ENCODE measurements around the gene CENPC.
"Not testable (repeated sequence)": the region's sequence is repeated elsewhere in the genome, so short reads cannot be mapped to it uniquely, and the experiment has no call there.

Gene CENPC

DNA sequence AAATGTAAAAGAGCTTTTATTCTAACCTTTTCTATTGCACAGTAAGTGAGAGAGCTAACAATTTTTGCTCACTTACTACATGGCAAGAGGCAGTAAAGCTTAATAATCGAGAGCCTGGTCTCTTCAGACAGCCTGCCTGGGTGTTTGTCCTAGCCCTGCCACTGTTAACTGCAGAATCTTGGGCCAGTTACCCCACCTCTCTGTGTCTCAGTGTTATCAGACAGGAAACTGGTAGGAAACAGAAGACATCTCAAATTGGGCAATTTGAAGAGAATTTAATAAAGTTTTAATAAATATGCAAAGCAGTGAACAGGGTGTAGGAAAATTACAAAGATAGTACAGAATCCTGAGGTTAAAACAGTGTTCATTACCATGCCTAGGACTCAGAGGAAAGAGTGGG lies 26.7 kb upstream of the CENPC start:
- Histone ChIP-seq H3K27me3 (ENCODE audit: insufficient read depth, low read length) (no peaks in the 10 kb centered on the region), H3K9me3 (ENCODE audit: insufficient read depth, low read depth, low read length) (no peaks in the 10 kb centered on the region), H3K36me3 (ENCODE audit: insufficient read depth, low read length) (no peaks in the 10 kb centered on the region), H3K4me3 (ENCODE audit: low read length) (no peak overlapping the region), H3K9ac (ENCODE audit: low read depth, low read length) (no peak overlapping the region), H3K4me1 (ENCODE audit: insufficient read depth, low read length) (peaks cover 7% of the 10 kb centered on the region; the same call in 1 of the 2 replicates), H3K27ac (ENCODE audit: low read depth, low read length) (no peak overlapping the region)
- WGBS: 97% methylated on average over 1 of the region's 1 CpG

DNA sequence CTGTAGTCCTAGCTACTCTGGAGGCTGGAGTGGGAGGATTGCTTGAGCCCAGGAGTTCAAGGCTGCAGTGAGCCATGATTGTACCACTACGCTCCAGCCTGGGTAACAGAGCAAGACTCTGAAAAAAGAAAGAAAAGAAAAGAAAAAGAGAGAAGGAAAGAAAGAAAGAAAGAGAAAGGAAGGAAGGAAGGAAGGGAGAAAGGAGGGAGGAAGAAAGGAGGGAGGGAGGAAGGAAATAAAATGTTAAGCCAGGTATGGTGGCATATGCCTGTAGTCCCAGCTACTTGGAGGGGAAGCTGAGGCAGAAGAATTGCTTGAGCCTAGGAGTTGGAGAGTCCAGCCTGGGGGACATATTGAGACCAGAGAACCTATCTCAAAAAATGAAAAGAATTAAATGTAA lies 25.2 kb upstream of the CENPC start:
- no peak overlapping the region for H3K9ac ChIP-seq (ENCODE audit: low read depth, low read length)
- H3K36me3 ChIP-seq (ENCODE audit: insufficient read depth, low read length): no peaks in the 10 kb centered on the region
- no peak overlapping the region for H3K27ac ChIP-seq (ENCODE audit: low read depth, low read length)
- no peaks in the 10 kb centered on the region for H3K27me3 ChIP-seq (ENCODE audit: insufficient read depth, low read length)
- H3K4me1 ChIP-seq (ENCODE audit: insufficient read depth, low read length): peaks cover 2% of the 10 kb centered on the region; the same call in 1 of the 2 replicates
- no peak overlapping the region for H3K4me3 ChIP-seq (ENCODE audit: low read length)
- H3K9me3 ChIP-seq (ENCODE audit: insufficient read depth, low read depth, low read length): no peaks in the 10 kb centered on the region
- WGBS: 97% methylated on average over 1 of the region's 1 CpG

DNA sequence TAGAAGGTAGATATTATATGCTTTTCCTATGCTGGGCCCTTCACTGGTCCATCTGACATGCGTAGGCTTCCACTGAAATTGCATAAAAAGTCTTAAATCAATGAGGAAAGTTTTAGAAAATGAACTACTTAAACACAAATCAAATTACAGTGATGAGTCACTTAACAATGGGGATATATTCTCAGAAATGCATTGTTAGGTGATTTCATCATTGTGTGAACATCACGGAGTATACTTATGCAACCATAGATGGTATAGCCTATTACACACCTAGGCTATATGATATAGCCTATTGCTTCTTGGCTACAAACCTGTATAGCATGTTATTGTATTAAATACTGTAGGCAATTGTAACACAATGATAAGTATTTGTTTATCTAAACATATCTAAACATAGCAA lies 23.5 kb upstream of the CENPC start:
- H3K36me3 ChIP-seq (ENCODE audit: insufficient read depth, low read length): no peaks in the 10 kb centered on the region

DNA sequence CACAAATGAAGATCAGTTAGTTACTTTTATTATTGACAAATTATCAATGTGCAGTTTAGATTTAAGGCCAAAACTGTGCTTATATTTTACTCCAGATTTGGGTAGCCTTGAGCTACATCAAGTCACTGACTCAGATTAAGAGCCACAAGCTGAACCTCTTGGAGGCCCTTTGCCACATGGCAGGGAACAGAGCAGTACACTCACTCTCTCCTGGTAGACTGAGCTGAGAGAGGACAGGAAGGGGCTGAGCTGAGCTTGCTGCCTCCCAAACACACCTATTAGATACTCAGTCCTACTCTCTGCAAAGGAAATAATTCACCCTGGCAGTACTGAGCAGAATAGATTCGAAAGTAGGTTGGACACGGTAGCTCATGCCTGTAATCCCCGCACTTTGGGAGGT lies 21.0 kb upstream of the CENPC start:
- H3K36me3 ChIP-seq (ENCODE audit: insufficient read depth, low read length): no peaks in the 10 kb centered on the region
- 98% methylated on average over 3 of the region's 3 CpGs for WGBS
- no peak overlapping the region for H3K9ac ChIP-seq (ENCODE audit: low read depth, low read length)
- H3K9me3 ChIP-seq (ENCODE audit: insufficient read depth, low read depth, low read length): no peaks in the 10 kb centered on the region
- no peaks in the 10 kb centered on the region for H3K27me3 ChIP-seq (ENCODE audit: insufficient read depth, low read length)
- H3K27ac ChIP-seq (ENCODE audit: low read depth, low read length): no peak overlapping the region
- no peaks in the 10 kb centered on the region for H3K4me1 ChIP-seq (ENCODE audit: insufficient read depth, low read length)
- H3K4me3 ChIP-seq (ENCODE audit: low read length): no peak overlapping the region

More for the DNA sequence above, 23.5 kb upstream of the CENPC start:
- Histone ChIP-seq H3K4me3 (ENCODE audit: low read length) (no peak overlapping the region), H3K9me3 (ENCODE audit: insufficient read depth, low read depth, low read length) (no peaks in the 10 kb centered on the region), H3K4me1 (ENCODE audit: insufficient read depth, low read length) (no peaks in the 10 kb centered on the region), H3K27me3 (ENCODE audit: insufficient read depth, low read length) (no peaks in the 10 kb centered on the region), H3K9ac (ENCODE audit: low read depth, low read length) (no peak overlapping the region), H3K27ac (ENCODE audit: low read depth, low read length) (no peak overlapping the region)
- 100% methylated on average over 1 of the region's 2 CpGs for WGBS

DNA sequence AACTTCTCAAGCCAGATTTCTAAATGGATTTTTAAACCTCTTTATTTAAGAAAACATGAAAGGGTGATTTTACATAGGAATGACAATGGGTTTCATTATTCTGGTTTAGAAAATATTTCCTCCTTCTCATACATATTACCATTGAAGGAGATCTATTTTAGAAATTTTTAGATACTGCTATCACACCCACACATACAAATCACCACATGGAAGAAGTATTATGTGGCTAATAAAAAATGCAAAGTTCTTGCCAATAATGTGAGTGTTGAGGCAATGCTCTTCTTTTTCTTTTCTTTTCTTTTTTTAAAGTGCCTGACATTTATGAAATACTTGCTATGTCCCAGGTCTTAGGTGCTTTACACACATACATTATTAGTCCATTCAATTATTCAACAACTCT lies 20.0 kb upstream of the CENPC start:
- H3K36me3 ChIP-seq (ENCODE audit: insufficient read depth, low read length): no peaks in the 10 kb centered on the region
- H3K4me1 ChIP-seq (ENCODE audit: insufficient read depth, low read length): no peaks in the 10 kb centered on the region
- H3K9me3 ChIP-seq (ENCODE audit: insufficient read depth, low read depth, low read length): no peaks in the 10 kb centered on the region
- H3K4me3 ChIP-seq (ENCODE audit: low read length): no peak overlapping the region
- no peaks in the 10 kb centered on the region for H3K27me3 ChIP-seq (ENCODE audit: insufficient read depth, low read length)
- no peak overlapping the region for H3K27ac ChIP-seq (ENCODE audit: low read depth, low read length)
- no peak overlapping the region for H3K9ac ChIP-seq (ENCODE audit: low read depth, low read length)

DNA sequence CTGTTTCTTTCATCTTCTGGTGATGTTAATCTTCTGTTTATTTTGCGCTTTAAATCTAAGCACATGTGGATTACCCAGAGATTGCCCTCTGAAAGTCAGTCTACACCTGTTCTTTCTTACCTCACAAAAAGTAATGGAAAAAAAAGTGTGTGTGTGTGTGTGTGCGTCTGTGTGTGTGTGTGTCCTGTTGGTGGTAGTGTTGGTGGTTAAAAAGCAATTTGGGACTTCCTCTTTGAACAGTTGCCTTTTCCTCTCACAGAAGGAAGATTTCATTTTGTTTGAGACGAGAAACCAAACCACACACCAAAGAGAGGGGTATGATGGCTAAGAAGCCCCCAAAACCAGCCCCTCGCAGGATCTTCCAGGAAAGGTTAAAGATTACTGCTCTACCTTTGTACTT lies 13.2 kb upstream of the CENPC start, which contains the start of gene STAP1:
Gene STAP1 (plus strand): TSS at position 235 of the 400 bp plus-strand sequence. CDS start 83 bp downstream, at position 318.
- WGBS: 96% methylated on average over 3 of the region's 4 CpGs
- H3K9ac ChIP-seq (ENCODE audit: low read depth, low read length): no peak within 1 kb of the TSS
- H3K4me3 ChIP-seq (ENCODE audit: low read length): no peak within 1 kb of the TSS
- no peaks in the 10 kb centered on the region for H3K27me3 ChIP-seq (ENCODE audit: insufficient read depth, low read length)
- H3K4me1 ChIP-seq (ENCODE audit: insufficient read depth, low read length): no peaks in the 10 kb centered on the region
- H3K36me3 ChIP-seq (ENCODE audit: insufficient read depth, low read length): no peaks in the 10 kb centered on the region
- H3K27ac ChIP-seq (ENCODE audit: low read depth, low read length): no peak within 1 kb of the TSS
- H3K9me3 ChIP-seq (ENCODE audit: insufficient read depth, low read depth, low read length): no peaks in the 10 kb centered on the region

DNA sequence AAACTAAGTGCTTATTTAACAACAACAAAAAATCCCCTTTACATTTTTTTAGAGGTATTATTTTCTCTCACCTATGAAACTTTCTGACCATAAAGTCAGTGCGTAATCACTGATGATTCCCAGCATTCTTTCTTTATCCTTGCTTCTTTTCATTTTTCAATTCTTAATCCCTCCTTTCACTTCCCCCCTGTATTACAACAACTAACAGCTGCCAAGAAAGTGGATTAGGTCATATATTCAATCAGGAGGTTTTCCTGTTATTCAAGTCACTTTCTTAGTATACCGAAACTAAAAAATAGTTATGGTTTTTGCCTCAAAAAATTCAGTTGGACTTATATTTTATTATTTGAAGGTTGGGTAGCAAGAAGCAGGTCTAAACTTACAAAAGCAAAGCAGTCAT lies 11.1 kb upstream of the CENPC start:
- 97% methylated on average over 1 of the region's 2 CpGs for WGBS
- H3K4me3 ChIP-seq (ENCODE audit: low read length): no peak overlapping the region
- no peak overlapping the region for H3K27ac ChIP-seq (ENCODE audit: low read depth, low read length)
- H3K4me1 ChIP-seq (ENCODE audit: insufficient read depth, low read length): no peaks in the 10 kb centered on the region
- H3K9ac ChIP-seq (ENCODE audit: low read depth, low read length): no peak overlapping the region
- no peaks in the 10 kb centered on the region for H3K36me3 ChIP-seq (ENCODE audit: insufficient read depth, low read length)
- no peaks in the 10 kb centered on the region for H3K27me3 ChIP-seq (ENCODE audit: insufficient read depth, low read length)
- no peaks in the 10 kb centered on the region for H3K9me3 ChIP-seq (ENCODE audit: insufficient read depth, low read depth, low read length)

DNA sequence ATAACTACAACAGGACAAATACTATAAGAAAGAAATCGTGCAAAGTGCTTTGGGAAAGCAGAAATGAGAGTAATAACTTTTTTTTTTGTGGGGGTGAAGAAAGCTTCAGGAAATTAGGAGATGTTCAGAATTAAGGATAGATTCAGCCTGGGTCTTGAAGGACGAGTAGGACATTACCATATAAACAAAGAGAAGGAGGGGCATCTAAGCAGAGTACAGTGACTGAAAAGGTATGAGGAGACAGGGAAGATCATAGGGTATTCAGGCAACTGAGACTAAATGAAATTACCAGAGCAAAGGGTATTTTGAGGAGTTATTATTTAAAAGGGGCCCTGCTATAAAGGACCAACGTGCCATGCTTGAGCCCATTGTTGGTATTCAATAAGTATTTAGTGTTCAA lies 10.1 kb upstream of the CENPC start:
- 59% methylated on average over 3 of the region's 3 CpGs for WGBS
- Histone ChIP-seq H3K9me3 (ENCODE audit: insufficient read depth, low read depth, low read length) (no peaks in the 10 kb centered on the region), H3K9ac (ENCODE audit: low read depth, low read length) (no peak overlapping the region), H3K27ac (ENCODE audit: low read depth, low read length) (no peak overlapping the region), H3K4me1 (ENCODE audit: insufficient read depth, low read length) (no peaks in the 10 kb centered on the region), H3K4me3 (ENCODE audit: low read length) (no peak overlapping the region), H3K27me3 (ENCODE audit: insufficient read depth, low read length) (no peaks in the 10 kb centered on the region), H3K36me3 (ENCODE audit: insufficient read depth, low read length) (no peaks in the 10 kb centered on the region)

DNA sequence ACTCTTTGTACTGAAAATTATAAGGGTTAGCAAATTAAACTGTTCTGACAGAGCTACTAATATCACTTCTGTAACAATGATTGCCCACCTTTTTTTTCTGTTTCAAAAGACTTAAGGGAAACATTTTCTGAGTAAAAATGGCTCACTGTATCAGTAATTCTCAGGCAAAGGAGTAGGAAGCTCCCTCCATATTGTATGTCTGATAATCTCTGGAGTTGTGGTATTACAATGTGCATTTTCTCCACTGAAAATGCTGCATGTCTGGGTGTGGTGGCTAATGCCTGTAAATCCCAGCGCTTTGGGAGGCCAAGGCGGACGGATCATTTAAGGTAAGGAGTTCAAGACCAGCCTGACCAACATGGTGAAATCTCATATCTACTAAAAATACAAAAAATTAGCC lies 8.8 kb upstream of the CENPC start:
- no peaks in the 10 kb centered on the region for H3K4me1 ChIP-seq (ENCODE audit: insufficient read depth, low read length)
- H3K27ac ChIP-seq (ENCODE audit: low read depth, low read length): no peak overlapping the region
- H3K27me3 ChIP-seq (ENCODE audit: insufficient read depth, low read length): no peaks in the 10 kb centered on the region
- no peak overlapping the region for H3K9ac ChIP-seq (ENCODE audit: low read depth, low read length)
- 98% methylated on average over 3 of the region's 3 CpGs for WGBS
- no peaks in the 10 kb centered on the region for H3K36me3 ChIP-seq (ENCODE audit: insufficient read depth, low read length)
- no peak overlapping the region for H3K4me3 ChIP-seq (ENCODE audit: low read length)
- no peaks in the 10 kb centered on the region for H3K9me3 ChIP-seq (ENCODE audit: insufficient read depth, low read depth, low read length)

DNA sequence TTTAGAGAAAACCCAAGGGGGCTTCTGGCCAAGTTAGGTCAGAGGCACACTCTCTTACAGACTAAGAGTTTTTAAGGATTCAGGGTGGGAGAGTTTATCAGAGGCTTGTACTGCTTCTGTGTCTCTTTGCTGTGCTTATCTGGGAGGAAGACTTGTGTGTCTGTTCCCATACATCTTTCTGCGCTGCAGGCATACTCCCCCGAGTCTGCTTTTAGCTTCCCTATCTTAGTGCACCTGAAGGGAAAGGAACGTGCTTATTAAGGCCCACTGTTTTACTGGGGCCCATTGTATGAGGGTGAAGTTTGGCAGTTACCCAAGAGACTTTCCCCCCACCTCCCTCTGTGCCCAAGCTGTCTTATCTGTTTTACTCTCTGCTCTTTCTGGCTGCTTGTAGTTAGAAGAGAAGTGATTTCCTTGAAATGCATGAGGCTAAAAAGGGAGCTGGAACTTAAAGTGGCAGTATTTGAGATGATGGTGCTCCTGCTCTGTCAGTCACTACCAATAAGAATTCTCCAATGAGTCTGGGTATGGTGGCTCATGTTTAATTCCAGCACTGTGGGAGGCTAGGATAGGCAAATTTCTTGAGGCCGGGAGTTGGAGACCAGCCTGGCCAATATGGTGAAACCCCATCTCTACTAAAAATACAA lies 7.0 kb upstream of the CENPC start:
- not testable (repeated sequence) for H3K4me1 ChIP-seq (ENCODE audit: insufficient read depth, low read length); H3K27ac ChIP-seq (ENCODE audit: low read depth, low read length); H3K9me3 ChIP-seq (ENCODE audit: insufficient read depth, low read depth, low read length); H3K4me3 ChIP-seq (ENCODE audit: low read length); H3K9ac ChIP-seq (ENCODE audit: low read depth, low read length); H3K36me3 ChIP-seq (ENCODE audit: insufficient read depth, low read length); H3K27me3 ChIP-seq (ENCODE audit: insufficient read depth, low read length)
- 81% methylated on average over 2 of the region's 4 CpGs for WGBS

DNA sequence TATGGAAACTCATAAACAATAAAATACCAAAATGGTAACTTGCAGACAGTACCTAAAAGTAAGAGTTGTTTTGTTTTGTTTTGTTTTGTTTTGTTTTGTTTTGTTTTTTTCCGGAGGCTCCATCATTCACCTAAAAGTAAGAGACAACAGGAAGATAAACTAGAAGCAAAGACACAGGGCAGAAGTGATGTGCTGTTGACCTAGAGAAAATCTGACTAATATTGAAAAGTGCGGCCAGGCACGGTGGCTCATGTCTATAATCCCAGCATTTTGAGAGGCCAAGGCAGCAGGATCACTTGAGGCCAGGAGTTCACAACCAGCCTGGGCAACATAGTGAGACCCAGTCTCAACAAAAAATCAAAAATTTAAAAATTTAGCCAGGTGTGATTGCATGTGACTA lies 5.6 kb upstream of the CENPC start:
- H3K4me3 ChIP-seq (ENCODE audit: low read length): no peak overlapping the region

DNA sequence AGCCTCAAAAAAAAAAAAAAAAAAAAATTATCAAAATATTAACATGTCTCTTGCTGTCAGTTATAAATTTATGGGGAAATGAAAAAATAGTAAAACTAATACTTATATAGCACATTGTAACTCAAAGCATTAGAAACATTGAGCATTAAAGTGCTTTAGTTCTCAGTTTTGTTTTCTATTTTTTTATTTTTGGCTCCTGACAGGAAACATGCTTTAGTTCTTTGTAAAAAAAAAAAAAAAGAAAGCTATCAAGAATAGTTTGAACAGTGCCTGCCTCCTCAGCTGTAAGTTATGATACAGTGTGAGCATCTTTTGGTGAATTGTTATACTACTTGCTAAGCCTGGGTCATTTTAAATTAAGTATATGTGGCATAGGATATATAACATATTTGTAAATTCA lies 5.1 kb upstream of the CENPC start:
- Histone ChIP-seq H3K27ac (ENCODE audit: low read depth, low read length) (no peak overlapping the region), H3K27me3 (ENCODE audit: insufficient read depth, low read length) (no peaks in the 10 kb centered on the region), H3K4me3 (ENCODE audit: low read length) (no peak overlapping the region), H3K4me1 (ENCODE audit: insufficient read depth, low read length) (no peaks in the 10 kb centered on the region), H3K9ac (ENCODE audit: low read depth, low read length) (no peak overlapping the region), H3K36me3 (ENCODE audit: insufficient read depth, low read length) (no peaks in the 10 kb centered on the region), H3K9me3 (ENCODE audit: insufficient read depth, low read depth, low read length) (no peaks in the 10 kb centered on the region)

More for the DNA sequence above, 5.6 kb upstream of the CENPC start:
- Histone ChIP-seq H3K27ac (ENCODE audit: low read depth, low read length) (no peak overlapping the region), H3K9ac (ENCODE audit: low read depth, low read length) (no peak overlapping the region), H3K36me3 (ENCODE audit: insufficient read depth, low read length) (no peaks in the 10 kb centered on the region), H3K9me3 (ENCODE audit: insufficient read depth, low read depth, low read length) (no peaks in the 10 kb centered on the region), H3K4me1 (ENCODE audit: insufficient read depth, low read length) (no peaks in the 10 kb centered on the region), H3K27me3 (ENCODE audit: insufficient read depth, low read length) (no peaks in the 10 kb centered on the region)
- WGBS: 98% methylated on average over 3 of the region's 3 CpGs

All from HUES64 (cell line).